HepG2 (cell line): ENCODE measurements around the gene ATP8B4. TPM values are rescaled to one million over a fixed set of nuclear protein-coding genes. Genes with fewer than 3 reads are reported as not detected.

Experiments used
- ESRRA ChIP-seq: sonication (generic); formaldehyde crosslinking; IDR thresholded peaks from 2 replicates; pipeline ENCODE4 v1.5.1; 2020; ENCODE audit warnings: mild to moderate bottlenecking, low read depth, missing genetic modification reagents
- JUNB ChIP-seq: sonication (generic); formaldehyde crosslinking; IDR thresholded peaks from 2 replicates; pipeline ENCODE4 v1.8.0; 2022; ENCODE audit warnings: missing genetic modification reagents, mild to moderate bottlenecking, borderline replicate concordance
- NR2C2 ChIP-seq: sonication (generic); formaldehyde crosslinking; IDR thresholded peaks from 2 replicates; pipeline ENCODE4 v1.4.0; 2020; ENCODE audit warnings: missing genetic modification reagents, mild to moderate bottlenecking, moderate library complexity, borderline replicate concordance
- TOPORS ChIP-seq: sonication (generic); formaldehyde crosslinking; IDR thresholded peaks from 2 replicates; pipeline ENCODE4 v1.8.0; 2023; ENCODE audit warnings: mild to moderate bottlenecking, missing genetic modification reagents
- ZBED4 ChIP-seq: sonication (generic); formaldehyde crosslinking; IDR thresholded peaks from 2 replicates; pipeline ENCODE4 v1.4.0; 2020; ENCODE audit warnings: missing genetic modification reagents, borderline replicate concordance
- ZBTB40 ChIP-seq, 2 experiments: fragments of 450-650 bp in 1 of 2; sonication (generic) in 1 of 2; formaldehyde crosslinking in 1 of 2; IDR thresholded peaks; 2 replicates each; pipeline versions ENCODE4 v1.6.1 to v1.8.0; 2016 to 2022; ENCODE audit warnings: antibody characterized with exemption in 1 of 2, mild to moderate bottlenecking in 1 of 2, missing genetic modification reagents in 1 of 2
- ZNF263 ChIP-seq: sonication (generic); formaldehyde crosslinking; IDR thresholded peaks from 2 replicates; pipeline ENCODE4 v1.4.0; 2020; ENCODE audit warnings: missing genetic modification reagents
- ZNF414 ChIP-seq: sonication (generic); formaldehyde crosslinking; IDR thresholded peaks from 2 replicates; pipeline ENCODE4 v1.5.0; 2020; ENCODE audit warnings: missing genetic modification reagents
- ZNF713 ChIP-seq: sonication (generic); formaldehyde crosslinking; IDR thresholded peaks from 2 replicates; pipeline ENCODE4 v1.4.0; 2020; ENCODE audit warnings: mild to moderate bottlenecking, missing genetic modification reagents
- ZNF720 ChIP-seq: sonication (generic); formaldehyde crosslinking; IDR thresholded peaks from 2 replicates; pipeline ENCODE4 v1.4.0; 2020; ENCODE audit warnings: missing genetic modification reagents
- polyA plus RNA-seq, 8 experiments: library from polyadenylated mRNA; depleted of rRNA in 3 of 8; stranded (reverse) in 7 of 8; unstranded in 1 of 8; fragments of >200 nt; fragmentation: Illumina TruSeq in 4 of 8; extraction: Trizol in 4 of 8; gene quantifications; 2 replicates each; pipeline versions ENCODE4 v1.2.1 to v1.2.3, GENCODE V29; 2011 to 2016; ENCODE audit warnings: low read depth in 4 of 8, missing spikeins in 1 of 8, mixed read lengths in 1 of 8; ENCODE audit not compliant: insufficient read depth in 1 of 8
- total RNA-seq, 5 experiments: library from RNA; depleted of rRNA; stranded (reverse); fragments of >200 nt; fragmentation: Illumina TruSeq; extraction: Trizol; gene quantifications; 2 replicates each; pipeline ENCODE4 v1.2.3, GENCODE V29; 2016; ENCODE audit warnings: low read depth in 1 of 5

The ATP8B4 gene
- total and polyA plus RNA-seq, 2 of the 13 experiments (the other 11 are each of a cell fraction or from before 2014, with no cell fraction given): 0.24 to 0.69 TPM

GRCh38 chr15:49870472-49870871 is 248.6 kb downstream of the ATP8B4 start (continued):
- no peak for TF ChIP-seq ZBTB40 (IDR thresholded peaks at IDR 0.05)
- TF ChIP-seq ZBTB40 (CRISPR knock-in tag; IDR thresholded peaks at IDR 0.05): no peak
- no peak for TF ChIP-seq ZNF720 (CRISPR knock-in tag)
- TF ChIP-seq ZNF263 (CRISPR knock-in tag): no peak
- no peak for TF ChIP-seq TOPORS (CRISPR knock-in tag)
- no peak for TF ChIP-seq ZBED4
- TF ChIP-seq JUNB: no peak
- no peak for TF ChIP-seq NR2C2 (CRISPR knock-in tag)
- no peak for TF ChIP-seq ZNF414 (CRISPR knock-in tag)
- TF ChIP-seq ZNF713: no peak
- TF ChIP-seq ESRRA: no peak
- TF ChIP-seq, all 625 proteins: peak for 0
